ENCODE measurements around the gene ADAMTSL4.
"Not testable (repeated sequence)": the region's sequence is repeated elsewhere in the genome, so short reads cannot be mapped to it uniquely, and the experiment has no call there.

ADAMTSL4 gene

DNA sequence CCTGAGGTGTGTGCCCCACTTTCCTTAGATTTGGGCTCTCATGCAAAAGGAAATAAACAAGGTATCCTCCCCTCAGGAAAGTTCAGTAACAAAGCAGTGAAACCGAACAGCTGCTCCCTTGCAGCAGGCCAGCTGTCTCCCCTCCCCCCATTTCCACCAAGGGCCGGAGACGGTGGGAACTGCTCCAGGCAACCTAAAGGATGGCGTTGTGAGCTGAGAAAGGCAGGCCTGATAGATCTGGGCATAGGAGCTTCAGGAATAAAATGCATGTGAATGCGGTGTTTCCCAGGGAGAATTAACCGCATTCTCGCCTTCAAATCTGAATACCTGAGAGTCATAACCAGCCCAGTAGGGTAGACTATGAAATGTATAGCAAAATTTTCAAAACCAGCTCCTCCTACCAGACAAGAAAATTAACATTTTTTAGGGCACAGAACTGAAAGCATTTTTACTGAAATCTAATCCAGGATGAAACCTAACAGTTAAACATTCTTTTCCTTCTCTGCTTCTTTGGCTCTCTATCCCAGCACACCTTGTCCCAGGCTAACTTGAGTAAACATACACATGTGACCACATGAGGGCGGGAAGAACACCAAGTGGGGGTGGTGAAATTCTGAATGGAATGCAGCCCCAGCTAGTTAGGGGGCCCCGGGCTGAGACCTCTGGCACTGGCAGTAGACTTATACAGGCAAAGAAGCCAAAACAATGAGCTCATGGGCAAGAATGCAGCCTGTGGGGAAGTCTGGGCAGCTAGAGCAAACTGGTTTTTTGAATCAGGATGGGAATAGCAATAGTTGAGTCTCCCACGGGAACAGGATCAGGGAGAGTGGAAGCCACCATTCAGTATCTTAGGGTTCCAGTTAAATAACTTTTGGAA, 18.7 kb downstream of the ADAMTSL4 start:
- no peak for DNase-seq (ENCODE audit: low read depth)

DNA sequence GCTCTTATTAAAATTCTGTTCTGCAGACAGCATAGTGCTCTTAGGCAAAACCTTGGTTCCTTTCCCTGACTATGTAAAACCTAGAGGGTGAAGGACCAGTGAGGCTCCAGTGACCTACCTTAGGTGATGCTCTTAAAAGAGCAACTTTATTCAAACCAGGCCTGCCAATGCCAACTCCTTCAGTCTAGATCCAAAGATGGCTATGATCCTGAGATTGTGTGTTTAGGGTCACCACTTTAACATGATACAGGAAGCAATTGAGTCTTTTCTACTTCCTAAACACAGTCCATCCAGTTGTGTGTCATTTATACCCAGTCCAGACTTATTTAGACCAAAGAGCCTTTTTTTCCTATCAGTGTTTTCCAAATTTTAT, 19.4 kb downstream of the ADAMTSL4 start:
- no peak for DNase-seq (ENCODE audit: low read depth)

DNA sequence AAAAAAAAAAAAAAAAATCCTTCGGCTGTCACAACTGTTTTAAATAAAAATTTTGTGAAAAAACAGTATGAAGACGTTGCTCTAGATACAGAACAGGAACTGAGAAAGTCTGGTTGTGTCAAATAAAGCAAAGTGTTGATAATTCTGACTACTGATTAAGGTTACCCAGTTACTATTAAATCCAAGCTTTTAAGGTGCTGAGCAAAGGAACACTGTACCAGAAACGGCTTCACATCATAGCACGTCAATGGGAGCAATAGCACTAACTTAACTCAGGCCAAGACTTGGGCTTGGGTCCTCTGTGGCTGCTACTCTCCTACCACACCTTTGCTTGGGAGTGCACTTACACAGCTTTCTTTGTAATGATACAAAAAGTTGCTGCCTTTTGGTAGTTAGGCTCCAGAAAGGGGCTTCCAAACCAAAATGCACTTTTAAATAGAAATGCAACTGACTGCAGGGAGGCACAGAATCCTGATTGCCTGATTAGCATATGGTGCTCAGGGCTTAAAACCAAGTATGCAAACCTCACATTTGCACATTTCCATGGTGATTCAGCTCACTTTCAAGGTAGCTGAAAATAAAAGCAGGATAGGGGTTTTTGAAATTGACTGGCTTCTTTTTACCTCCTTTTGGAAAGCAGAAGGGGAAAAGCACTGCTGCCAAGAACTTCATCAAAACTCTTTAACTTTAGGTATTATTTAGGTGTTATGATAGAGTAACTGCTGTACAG, 23.9 kb downstream of the ADAMTSL4 start:
- no peak for DNase-seq (ENCODE audit: low read depth)

DNA sequence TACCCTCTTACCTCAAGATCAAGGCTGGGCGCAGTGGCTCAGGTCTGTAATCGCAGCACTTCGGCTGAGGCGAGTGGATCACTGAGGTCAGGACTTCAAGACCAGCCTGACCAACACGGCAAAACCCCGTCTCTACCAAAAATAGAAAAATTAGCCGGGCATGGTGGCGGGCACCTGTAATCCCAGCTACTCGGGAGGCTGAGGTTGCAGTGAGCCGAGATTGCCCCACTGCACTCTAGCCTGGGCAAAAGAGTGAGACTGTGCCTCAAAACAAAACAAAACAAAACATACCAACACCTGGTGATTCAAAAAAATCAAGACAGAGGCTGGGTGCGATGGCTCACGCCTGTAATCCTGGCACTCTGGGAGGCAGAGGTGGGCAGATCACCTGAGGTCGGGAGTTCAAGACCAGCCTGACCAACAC, 24.5 kb downstream of the ADAMTSL4 start:
- DNase-seq (ENCODE audit: low read depth): not testable (repeated sequence)

DNA sequence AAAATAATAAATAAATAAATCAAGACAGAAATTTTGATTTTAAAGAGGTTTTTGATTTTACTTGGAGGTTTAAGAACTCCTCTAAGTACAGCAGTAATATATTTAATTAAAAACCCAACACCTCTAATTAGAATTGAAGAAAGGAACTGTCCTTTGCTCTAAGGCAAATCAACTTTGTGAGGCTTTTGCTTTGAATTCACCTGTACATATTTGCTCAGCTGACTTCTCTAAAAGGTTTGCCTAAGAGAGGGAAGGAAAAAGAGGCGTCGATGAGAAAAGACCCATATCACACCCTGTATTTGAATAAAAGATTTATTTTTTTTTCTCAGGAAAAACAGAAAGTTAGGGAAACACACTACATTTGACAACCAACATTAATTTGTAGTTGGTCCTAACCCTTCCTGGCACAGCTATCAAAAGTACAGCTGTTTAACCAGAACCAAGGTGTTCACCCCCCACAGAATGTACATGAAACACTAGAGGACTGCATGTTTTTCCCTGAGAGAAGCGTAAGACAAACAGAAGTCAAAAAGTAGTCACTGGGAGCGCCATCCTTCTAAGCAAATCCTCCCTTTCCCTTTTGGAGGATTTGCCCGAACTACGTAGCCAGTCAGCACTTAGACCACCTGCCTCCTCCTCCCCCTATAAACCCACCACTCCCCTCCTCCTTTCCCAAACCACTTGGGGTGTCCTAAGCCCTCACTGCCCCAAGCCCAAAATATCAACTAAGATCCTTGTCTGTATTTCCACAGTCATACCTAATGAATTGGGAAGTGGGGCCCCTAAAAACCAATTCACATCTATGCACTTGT, 25.3 kb downstream of the ADAMTSL4 start:
- no peak for DNase-seq (ENCODE audit: low read depth)

- DNase-seq (ENCODE audit: low read depth): no peak
Measured at GRCh38 chr1:150575072-150575489, 25.9 kb downstream of the ADAMTSL4 start.

DNA sequence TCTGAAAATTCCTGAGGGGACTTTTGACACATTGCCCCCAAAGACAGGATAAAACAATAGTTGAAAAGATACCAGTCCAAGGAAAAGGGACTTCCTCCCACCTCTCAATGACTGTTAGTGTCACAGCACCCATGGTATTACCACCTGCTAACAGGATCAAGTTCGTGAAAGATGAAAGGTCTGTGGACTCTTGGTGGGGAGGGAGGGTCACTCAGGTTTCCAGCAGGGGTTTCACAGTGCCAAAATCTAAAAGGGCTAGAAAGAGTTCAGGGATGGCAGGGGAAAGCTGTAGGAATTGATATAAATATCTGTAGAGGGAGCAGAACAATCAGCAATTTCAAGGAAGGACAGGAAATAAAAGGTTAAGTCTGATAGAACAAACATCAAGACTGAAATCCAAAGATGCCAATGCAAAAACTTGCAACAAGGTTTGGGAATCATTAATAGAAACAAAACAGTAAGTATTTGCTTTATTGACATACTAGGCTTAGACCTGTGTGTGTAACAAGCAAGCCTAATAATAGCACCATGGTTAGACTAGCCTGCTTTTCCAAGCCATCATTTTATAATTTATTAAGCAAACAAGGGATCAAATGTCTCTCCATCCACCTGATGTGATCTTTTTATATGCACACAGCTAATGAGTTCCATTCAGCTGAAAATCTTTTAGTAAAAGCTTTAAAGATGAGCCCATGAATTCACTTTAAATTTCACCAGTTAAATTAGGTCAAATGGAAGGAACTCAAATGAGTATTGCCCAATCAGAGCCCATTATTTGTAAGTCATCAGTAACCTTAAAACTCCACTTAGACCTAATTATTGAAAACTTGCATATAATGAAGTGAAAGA, 26.5 kb downstream of the ADAMTSL4 start:
- no peak for DNase-seq (ENCODE audit: low read depth)

- no peak for DNase-seq (ENCODE audit: low read depth)
Measured at GRCh38 chr1:150576367-150576711, 27.1 kb downstream of the ADAMTSL4 start.

DNA sequence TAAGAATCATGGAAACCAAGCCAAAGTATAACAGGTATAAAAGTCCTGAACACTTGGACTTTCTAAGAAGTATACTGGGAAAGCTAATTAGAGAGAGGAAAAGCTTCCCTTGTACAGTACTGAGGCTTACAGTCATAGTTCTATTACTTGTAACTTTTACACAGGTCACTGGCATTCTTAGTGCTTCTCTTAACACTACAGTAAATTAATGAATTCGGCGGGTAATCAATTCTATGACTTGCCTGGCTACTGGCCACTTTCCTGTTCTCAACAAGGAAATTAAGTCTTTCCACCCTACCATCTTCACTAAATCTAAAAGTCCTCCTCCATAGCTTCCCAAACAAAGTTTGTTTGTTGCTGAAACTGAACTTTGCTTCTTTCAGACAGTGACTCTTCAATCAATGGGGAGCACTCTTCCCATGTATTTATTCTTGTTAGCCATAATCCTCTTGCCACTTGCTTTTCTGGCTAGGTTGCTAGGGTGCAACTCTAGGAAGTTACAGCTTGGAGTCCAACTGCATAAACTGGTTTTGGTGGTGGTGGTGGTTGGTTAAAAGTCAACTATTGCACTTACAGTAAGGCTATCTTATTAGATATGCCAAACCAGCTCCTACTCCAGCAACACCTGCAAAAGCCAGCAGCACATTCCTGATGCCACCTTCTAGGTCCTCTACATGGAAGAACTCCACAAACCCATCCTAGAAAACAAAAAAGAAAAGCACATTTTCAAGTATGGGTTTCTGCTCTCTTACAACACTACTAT, 27.8 kb downstream of the ADAMTSL4 start:
- no peak for DNase-seq (ENCODE audit: low read depth)

- no peak for DNase-seq (ENCODE audit: low read depth)
Measured at GRCh38 chr1:150577557-150578271, 28.5 kb downstream of the ADAMTSL4 start.

- no peak for DNase-seq (ENCODE audit: low read depth)
Measured at GRCh38 chr1:150578272-150579109, 29.3 kb downstream of the ADAMTSL4 start.

DNA sequence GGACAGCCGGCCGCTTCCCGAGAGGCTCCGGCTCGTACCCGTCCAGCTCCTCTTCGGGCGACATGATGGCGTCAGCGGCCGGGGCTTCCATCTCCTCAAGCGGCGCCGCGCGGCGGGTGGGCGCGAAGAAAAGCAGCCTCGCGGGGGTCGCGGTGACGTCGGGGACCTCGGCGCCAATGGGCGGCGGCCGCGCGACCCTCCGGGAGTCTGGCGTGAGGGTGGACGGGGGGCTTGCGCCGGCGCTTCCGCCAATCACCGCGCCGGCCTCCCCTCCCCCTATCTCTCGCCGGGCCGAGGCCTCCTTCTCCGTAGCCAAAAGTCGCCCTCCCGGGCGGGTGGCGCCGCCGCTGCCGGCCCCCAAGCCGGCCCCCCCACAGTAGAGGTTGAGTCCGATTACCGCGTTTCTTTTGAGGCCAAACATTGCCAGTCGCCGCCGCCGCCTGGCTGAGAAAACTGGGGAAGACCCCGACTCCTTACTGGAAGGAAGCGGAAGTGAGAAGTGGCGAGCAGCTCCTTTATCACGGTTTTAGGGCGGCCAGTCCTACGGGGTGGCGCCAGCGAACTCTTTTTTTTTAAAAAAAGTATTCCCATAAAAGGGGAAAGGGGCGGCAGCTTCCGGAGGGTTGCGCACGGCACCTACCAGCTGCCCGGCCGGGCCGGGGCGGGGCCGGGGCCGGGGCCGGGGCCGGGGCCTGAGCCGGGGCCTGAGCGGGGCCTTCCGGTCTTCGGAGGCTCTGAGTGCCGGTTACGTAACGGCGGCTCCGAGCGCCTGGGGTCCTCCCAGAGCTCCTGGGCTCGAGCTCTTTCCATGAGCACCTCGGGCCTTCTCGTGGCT, 30.1 kb downstream of the ADAMTSL4 start, which contains the start of gene MCL1:
MCL1 (minus strand) TSS at position 501 of the 835 bp plus-strand sequence; CDS start at position 421, 80 bp downstream.
- DNase-seq (ENCODE audit: low read depth): peak; percentile 79

GRCh38 chr1:150579945-150580642, 30.9 kb downstream of the ADAMTSL4 start:
- no peak for DNase-seq (ENCODE audit: low read depth)

DNA sequence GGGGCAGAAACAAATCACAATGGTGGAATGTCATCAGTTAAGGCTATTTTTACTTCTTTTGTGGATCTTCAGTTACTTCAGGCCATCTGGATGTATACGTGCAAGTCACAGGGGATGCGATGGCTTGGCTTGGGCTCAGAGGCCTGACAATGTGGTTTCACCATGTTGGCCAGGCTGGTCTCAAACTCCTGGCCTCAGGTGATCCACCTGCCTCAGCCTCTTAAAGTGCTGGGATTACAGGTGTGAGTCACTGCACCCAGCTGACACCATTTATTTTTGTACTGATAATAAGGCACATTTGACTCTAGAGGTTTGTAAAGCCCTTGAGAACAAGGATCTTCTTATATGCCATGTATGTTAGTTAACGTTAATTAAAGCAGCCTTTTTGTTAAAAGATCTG, 31.8 kb downstream of the ADAMTSL4 start:
- DNase-seq (ENCODE audit: low read depth): not testable (repeated sequence)

GRCh38 chr1:150581437-150581836, 32.2 kb downstream of the ADAMTSL4 start:
- DNase-seq (ENCODE audit: low read depth): not testable (repeated sequence)

DNA sequence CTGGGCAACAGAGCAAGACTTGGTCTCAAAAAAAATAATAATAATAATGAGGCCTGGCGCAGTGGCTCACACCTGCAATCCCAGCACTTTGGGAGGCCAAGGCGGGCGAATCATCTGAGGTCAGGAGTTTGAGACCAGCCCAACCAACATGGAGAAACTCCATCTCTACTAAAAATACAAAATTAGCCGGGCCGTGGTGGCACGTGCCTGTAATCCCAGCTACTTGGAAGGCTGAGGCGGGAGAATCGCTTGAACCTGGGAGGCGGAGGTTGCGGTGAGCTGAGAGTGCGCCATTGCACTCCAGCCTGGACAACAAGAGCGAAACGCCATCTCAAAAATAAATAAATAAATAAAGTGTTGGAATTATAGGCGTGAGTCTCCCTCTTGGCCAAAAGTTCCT, 32.8 kb downstream of the ADAMTSL4 start:
- DNase-seq (ENCODE audit: low read depth): not testable (repeated sequence)

DNA sequence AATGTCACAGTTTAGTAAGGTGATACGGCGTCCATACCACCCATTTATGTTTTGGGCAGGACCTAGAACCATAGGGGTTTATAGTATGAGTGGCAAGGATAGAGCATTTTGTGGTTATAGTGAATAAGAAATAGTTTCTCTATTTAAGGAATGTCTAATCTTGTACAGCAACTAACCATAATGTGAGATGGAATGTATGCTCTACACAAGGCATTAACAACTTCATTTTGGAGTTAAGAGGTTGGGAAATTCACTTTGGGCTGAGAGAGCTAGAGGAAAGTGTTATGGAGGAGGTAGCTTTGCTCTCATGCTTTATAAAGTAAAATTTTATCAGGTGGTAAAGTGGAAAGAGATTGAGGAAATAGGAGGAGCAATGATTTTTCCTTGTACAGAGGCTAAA, 33.2 kb downstream of the ADAMTSL4 start:
- no peak for DNase-seq (ENCODE audit: low read depth)
